Astrocyte of the cerebellum (primary cell): ENCODE data around the gene ASB2.

Experiments
- DNase-seq: peaks from one replicate; pipeline ENCODE4 v3.0.0-alpha.2; 2011; ENCODE audit warnings: low read depth
- H3K4me3 ChIP-seq: 2 replicates; pipeline ENCODE4 v1.5.1; 2011; ENCODE audit warnings: mild to moderate bottlenecking, low read depth, low read length, moderate library complexity
- in situ Hi-C: cut with HindIII; loops from 2 replicates; pipeline ENCODE4 v1.10.0; 2017; ENCODE audit warnings: low sequenced_read_pairs
- TF ChIP-seq, protein P1 (sequence below): IDR thresholded peaks from 2 replicates; pipeline ENCODE4 v1.5.1; 2012; ENCODE audit warnings: low read length, low read depth, moderate library complexity, mild to moderate bottlenecking; ENCODE audit errors: missing control alignments

The ASB2 gene

DNA sequence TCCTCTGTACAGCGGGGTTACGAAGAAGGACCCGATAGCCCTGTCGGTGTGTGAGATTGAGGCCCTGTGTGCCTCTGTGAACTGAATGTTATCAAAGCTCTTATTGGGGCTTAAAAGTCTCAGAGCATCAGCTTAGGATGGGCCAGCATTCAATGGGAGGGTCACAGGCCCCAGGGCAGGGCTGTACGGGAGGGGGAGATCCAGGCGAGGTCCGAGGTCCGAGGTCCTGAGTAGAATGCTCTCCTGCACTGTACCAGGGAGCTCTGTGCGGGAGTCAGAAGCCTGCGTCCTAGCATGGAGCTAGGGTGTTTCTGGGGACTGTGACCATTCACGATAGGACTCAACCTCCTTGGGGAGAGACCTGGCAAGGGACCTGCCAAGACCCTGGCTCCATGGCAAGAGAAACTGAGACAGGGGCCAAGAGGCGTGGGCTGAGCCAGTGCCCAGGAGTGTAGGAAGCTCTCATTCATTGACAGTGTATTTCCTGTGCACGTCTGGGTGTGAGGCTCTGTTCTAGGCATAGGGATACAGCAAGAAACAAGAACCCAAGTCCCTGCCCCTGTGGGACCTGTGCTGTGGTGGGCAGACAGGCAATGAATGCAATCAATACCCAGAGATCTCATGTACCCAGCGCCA is 61.2 kb downstream of the ASB2 start:
- TF ChIP-seq, protein P1, sequence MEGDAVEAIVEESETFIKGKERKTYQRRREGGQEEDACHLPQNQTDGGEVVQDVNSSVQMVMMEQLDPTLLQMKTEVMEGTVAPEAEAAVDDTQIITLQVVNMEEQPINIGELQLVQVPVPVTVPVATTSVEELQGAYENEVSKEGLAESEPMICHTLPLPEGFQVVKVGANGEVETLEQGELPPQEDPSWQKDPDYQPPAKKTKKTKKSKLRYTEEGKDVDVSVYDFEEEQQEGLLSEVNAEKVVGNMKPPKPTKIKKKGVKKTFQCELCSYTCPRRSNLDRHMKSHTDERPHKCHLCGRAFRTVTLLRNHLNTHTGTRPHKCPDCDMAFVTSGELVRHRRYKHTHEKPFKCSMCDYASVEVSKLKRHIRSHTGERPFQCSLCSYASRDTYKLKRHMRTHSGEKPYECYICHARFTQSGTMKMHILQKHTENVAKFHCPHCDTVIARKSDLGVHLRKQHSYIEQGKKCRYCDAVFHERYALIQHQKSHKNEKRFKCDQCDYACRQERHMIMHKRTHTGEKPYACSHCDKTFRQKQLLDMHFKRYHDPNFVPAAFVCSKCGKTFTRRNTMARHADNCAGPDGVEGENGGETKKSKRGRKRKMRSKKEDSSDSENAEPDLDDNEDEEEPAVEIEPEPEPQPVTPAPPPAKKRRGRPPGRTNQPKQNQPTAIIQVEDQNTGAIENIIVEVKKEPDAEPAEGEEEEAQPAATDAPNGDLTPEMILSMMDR = no peak
- in situ Hi-C loops = no loop called here
- no peak for DNase-seq
- H3K4me3 ChIP-seq = no peak overlapping the region

DNA sequence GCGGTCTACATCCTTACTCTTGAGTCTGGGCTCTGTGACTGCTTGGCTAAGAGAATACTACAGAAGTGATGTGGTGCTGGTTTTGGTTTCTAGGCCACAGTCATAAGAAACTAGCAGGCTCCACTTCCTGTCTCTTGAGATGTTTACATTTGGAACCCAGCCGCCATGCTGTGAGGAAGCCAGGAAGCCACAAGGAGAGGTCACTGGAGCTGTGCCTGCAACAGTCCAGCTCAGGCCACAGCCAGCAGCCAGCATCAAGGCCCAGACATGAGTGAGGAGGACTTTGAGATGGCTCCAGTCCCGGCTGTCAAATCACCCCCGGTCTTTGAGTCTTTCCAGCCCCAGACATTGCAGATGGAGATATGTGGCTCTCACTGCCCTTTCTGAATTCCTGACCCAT is 62.1 kb downstream of the ASB2 start:
- no peak overlapping the region for H3K4me3 ChIP-seq
- no peak for DNase-seq
- in situ Hi-C loops = no loop called here
- TF ChIP-seq, protein P1 = no peak

DNA sequence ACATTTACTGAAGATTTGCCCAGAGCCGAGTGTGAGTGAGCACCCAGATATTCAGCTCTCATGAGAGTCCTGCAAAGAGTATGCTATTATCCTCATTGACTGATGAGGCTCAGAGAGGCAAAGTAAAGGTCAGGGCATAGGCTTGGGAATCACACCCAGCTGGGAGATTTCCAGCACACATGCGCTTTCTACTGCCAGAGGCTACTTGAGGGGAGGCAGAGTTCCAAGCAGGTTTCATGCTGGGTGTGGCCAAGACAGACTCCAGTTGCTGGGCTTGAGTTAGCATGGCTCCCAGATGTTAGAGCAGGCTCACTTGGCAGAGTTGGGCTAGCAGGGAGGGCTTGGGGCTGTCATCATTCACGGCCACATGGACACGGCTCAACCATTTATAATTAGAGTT is 63.6 kb downstream of the ASB2 start:
- no peak overlapping the region for H3K4me3 ChIP-seq
- TF ChIP-seq, protein P1 = no peak
- in situ Hi-C loops = no loop called here
- no peak for DNase-seq

DNA sequence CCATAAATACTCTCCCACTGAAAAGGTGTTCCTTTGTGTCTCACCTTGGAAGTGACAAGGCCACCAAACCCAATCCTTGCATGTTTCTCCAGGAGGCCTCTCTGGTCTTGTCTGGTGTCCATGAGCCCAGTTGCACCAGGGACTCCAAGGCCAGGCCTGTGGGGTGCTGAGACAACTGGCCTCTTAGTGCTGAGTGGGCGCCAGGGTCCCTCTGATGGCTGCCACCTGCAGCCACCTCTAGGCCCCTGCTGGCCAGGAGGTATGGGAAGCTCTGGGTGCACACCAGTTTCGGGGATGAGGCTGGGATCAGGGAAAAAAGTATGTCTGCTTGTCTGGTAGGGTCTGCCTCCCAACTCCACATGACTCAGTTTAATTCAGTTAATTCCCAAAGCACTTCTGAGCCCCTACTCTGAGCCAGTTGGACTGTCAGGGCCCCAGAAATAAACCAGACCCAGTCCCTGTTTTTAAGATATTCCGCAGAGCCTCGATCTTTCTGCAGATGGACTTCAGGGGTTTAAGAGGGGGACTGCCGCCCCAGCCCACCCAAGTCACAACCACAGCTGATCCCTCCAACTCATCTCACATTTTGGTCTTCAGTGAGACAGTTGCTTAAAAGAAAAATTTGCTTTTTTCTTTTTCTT is 64.3 kb downstream of the ASB2 start:
- TF ChIP-seq, protein P1 = no peak
- no peak overlapping the region for H3K4me3 ChIP-seq
- DNase-seq = no peak
- in situ Hi-C loops = no loop called here

DNA sequence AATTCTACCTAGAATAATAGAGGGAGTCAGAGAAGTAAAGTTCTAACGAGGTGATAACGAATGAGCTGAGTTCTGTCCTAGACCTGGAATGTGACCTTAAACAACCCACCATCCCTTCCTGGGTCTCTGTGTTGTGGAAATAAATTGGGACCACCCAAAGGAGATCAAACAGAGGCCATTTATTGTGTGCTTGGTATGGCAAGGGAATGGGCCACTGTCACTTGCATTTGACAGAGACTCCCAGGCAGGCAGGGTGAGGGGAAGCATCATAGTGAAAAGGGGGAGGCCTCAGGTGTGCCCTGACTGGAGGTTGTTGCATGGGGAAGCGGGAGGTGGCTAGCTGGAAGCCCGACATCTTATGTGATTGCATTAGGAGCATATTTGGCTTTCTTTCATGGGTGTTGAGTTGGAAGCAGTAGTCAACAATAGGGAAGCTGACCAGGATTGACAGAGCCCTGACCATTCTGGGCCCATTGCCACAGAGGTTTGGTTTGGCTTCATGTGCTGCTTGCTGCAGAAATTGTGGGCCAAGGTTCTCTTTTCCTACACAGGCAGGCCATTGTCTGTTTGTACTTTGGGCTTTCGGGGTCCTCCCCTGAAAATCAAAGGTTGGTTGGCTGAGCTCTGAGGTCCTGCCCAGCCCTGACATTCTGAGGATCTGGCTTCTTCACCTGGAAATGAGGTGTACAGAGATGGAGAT is 66.8 kb downstream of the ASB2 start:
- DNase-seq = peak; percentile 44
- in situ Hi-C loops = no loop called here
- TF ChIP-seq, protein P1 = no peak
- H3K4me3 ChIP-seq = no peak overlapping the region

DNA sequence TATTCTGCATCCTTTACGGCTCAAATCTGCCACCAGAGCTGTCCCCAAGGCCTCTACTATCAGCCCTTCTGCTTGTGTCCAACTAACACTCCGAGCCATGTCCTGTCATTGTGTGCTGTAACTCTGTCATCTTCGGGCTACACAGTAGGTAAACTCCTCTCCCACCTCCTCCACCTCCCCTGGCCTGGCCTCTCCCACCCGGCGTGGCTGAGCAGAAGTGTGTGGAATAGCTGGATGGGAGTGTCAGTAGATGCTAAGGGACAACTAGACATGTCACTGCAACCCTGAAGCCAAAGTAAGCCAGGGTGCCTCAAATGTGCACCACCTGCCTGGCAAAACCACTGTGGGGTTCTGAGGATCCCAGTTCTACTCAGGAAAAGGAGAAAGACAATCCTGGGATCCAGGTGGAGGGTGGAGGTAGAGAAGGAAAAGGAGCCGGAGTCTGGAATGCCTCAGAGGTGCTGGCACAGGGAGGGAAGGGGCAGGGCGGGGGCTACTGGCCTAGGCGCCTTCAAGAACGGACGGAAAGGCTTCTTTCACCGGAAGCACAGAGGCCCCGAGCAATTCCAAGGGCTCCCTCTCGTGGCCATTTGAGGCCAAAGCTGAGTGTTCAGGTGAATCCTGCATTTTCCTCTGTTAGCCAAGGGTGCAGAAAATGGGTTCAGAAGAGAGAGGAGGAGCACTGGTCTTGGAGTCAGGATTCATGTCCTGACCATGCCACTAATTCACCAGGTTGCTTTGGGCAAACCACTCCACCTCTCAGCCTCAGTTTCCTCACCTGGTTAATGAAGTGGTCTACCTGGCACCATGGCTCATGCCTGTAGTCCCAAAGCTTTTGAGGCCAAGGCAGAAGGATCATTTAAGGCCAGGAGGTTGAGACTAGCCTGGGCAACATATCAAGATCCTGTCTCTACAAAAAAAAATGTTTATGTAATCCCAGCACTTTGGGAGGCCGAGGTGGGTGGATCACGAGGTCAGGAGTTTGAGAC is 69.7 kb downstream of the ASB2 start:
- TF ChIP-seq, protein P1 = peak; percentile 74
- no peak overlapping the region for H3K4me3 ChIP-seq
- no peak for DNase-seq
- in situ Hi-C loops = no loop called here
